ENCODE measurements around the gene NRP1.
A peak's percentile ranks its signal among the peaks of the same experiment; 100 is the strongest.
"Not testable (repeated sequence)": the region's sequence is repeated elsewhere in the genome, so short reads cannot be mapped to it uniquely, and the experiment has no call there.

Gene NRP1

DNA sequence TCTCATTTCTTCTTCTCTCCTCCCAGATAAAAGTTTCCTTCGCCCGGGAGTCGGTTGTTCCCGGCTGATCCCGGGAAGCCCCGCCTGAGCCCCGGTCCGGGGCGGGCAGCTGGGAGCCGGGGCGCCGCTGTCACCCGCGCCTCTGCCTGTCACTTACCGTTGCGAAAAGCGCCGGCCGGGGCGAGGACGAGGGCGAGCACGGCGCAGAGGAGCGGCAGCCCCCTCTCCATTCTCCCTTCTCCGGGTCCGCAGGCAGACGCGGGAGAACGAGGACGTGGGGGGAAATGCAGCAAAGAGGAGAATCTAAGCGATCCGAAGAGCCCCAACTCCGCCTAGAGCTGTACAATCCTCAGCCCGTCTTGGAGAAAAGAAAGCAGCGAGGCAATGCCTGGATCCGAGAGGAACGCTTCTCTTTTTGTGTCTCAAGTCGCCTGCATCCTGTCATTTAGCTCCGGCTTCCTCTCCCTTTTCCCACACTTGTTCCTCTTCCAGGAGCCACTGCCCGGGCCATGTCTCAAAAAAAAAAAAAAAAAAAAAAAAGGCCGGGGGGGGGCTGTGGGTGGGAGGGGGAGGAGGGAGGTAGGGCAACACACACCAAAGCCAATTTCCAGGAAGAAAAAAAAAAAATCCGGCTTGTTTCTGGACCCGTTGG lies at the start of gene NRP1:
TSS of gene NRP1 (minus strand) at position 515 of the 652 bp plus-strand sequence. CDS start at position 230, 285 bp downstream.
- H3K9me3 Mint-ChIP-seq = no peaks in the 10 kb centered on the region
- peaks cover 50% of the 10 kb centered on the region for H3K27me3 Mint-ChIP-seq
- H3K4me3 Mint-ChIP-seq = peak within 1 kb of the TSS; percentile 83
- H3K27ac Mint-ChIP-seq = no peak within 1 kb of the TSS
- peaks cover 32% of the 10 kb centered on the region for H3K4me1 Mint-ChIP-seq
- no peaks in the 10 kb centered on the region for H3K36me3 Mint-ChIP-seq

- H3K4me3 Mint-ChIP-seq, H3K9me3 Mint-ChIP-seq, H3K27ac Mint-ChIP-seq, H3K4me1 Mint-ChIP-seq, H3K36me3 Mint-ChIP-seq: not testable (repeated sequence)
- H3K27me3 Mint-ChIP-seq = peaks cover 13% of the 10 kb centered on the region
These were observed 49.7 kb upstream of the NRP1 start for GRCh38 chr10:33384201-33384600.

- Mint-ChIP-seq H3K4me1 (no peaks in the 10 kb centered on the region), H3K4me3 (no peak overlapping the region), H3K9me3 (no peaks in the 10 kb centered on the region), H3K27me3 (peaks cover 8% of the 10 kb centered on the region), H3K36me3 (no peaks in the 10 kb centered on the region), H3K27ac (no peak overlapping the region)
These were observed 48.6 kb upstream of the NRP1 start for GRCh38 chr10:33382921-33383713.

- Mint-ChIP-seq H3K9me3 (no peaks in the 10 kb centered on the region), H3K4me1 (peaks cover 6% of the 10 kb centered on the region), H3K27me3 (peaks cover 6% of the 10 kb centered on the region)
These were observed 47.7 kb upstream of the NRP1 start for GRCh38 chr10:33382216-33382600.

DNA sequence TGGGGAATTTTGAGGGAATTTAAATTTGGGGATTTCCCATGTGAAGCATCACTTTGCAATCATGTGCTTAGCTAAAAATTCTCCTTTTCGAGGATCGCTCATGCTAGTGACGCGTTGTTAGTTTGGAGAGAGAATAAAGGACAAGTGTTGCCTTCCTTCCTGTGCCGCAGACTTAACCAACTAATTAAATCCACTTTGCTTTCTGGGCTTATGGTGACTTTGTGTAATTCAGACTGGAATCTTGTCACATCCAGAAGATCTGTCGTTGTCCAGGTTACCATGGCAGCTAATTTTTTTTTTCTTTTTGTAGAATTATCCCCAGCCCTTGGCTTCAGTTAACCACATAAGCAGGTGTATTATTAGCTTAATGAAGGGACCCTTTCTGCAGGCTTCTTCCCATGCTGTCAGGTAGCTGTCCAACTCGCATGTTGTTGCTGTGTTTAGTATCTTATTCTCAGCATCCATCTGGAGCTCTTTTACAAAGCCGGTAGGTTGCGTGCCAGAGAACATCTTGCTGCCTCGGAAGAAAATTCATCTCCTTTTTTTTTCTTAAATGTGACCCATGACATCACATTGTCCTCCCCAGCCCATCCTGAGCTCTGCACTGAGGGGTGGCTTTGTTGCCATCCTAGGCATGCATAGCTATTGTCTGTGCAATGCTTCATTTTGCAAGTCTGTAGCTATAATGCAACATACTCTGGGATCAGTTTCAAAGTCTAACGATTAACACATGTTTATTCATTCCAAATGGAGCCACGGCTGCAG lies 47.2 kb upstream of the NRP1 start:
- Mint-ChIP-seq H3K4me3 (no peak overlapping the region), H3K27me3 (peaks cover 4% of the 10 kb centered on the region), H3K27ac (no peak overlapping the region), H3K4me1 (peaks cover 12% of the 10 kb centered on the region), H3K36me3 (no peaks in the 10 kb centered on the region), H3K9me3 (no peaks in the 10 kb centered on the region)

More at GRCh38 chr10:33382216-33382600, 47.7 kb upstream of the NRP1 start:
- no peak overlapping the region for H3K4me3 Mint-ChIP-seq
- no peaks in the 10 kb centered on the region for H3K36me3 Mint-ChIP-seq
- no peak overlapping the region for H3K27ac Mint-ChIP-seq

DNA sequence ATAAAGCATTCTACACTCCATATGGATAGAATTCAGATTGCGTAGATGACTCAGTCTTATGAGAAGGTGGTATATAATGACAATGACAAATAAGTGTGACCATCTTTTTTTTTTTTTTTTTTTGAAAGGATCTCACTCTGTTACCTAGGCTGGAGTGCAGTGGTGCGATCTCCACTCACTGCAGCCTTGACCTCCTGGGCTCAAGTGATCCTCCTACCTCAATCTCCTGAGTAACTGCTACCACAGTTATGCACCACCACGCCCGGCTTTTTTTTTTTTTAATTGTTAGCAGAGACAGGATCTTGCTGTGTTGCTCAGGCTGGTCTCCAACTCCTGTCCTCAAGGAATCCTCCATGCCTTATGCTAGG lies 43.2 kb upstream of the NRP1 start:
- Mint-ChIP-seq H3K4me1 (peaks cover 12% of the 10 kb centered on the region), H3K27ac (peak overlapping the region; percentile 5), H3K9me3 (no peaks in the 10 kb centered on the region), H3K36me3 (no peaks in the 10 kb centered on the region), H3K27me3 (no peaks in the 10 kb centered on the region), H3K4me3 (no peak overlapping the region)

- peaks cover 12% of the 10 kb centered on the region for H3K4me1 Mint-ChIP-seq
- H3K9me3 Mint-ChIP-seq = no peaks in the 10 kb centered on the region
- no peaks in the 10 kb centered on the region for H3K27me3 Mint-ChIP-seq
- no peak overlapping the region for H3K4me3 Mint-ChIP-seq
- H3K27ac Mint-ChIP-seq = peak overlapping the region; percentile 5
- H3K36me3 Mint-ChIP-seq = no peaks in the 10 kb centered on the region
These were observed 42.6 kb upstream of the NRP1 start for GRCh38 chr10:33376976-33377657.

GRCh38 chr10:33376476-33376875 lies 42.0 kb upstream of the NRP1 start:
- no peaks in the 10 kb centered on the region for H3K36me3 Mint-ChIP-seq
- no peak overlapping the region for H3K4me3 Mint-ChIP-seq
- H3K27me3 Mint-ChIP-seq = no peaks in the 10 kb centered on the region
- H3K27ac Mint-ChIP-seq = no peak overlapping the region
- H3K4me1 Mint-ChIP-seq = peaks cover 12% of the 10 kb centered on the region
- H3K9me3 Mint-ChIP-seq = no peaks in the 10 kb centered on the region

DNA sequence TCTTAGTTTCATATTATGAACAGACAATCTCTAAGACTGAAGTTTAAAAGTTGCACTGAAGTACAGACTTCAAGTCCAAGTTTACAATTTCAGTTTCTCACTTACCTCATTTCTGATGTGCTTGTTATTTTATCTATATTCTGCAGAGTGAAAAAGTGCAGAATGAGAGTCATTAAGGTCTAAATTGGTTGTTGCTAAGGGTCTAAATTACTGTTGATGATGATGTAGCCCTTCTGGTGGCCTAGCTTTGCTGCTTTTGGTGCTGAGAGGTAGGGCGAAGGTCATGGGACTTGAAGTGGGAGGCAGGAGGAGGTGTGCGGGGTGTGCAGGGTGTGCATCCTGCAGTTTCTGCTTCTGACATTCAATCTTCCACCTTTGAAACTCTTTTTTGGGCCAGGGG lies 38.8 kb upstream of the NRP1 start:
- H3K4me1 Mint-ChIP-seq = peaks cover 12% of the 10 kb centered on the region
- no peak overlapping the region for H3K4me3 Mint-ChIP-seq
- H3K36me3 Mint-ChIP-seq = no peaks in the 10 kb centered on the region

GRCh38 chr10:33371234-33371633 lies 36.8 kb upstream of the NRP1 start:
- peaks cover 9% of the 10 kb centered on the region for H3K9me3 Mint-ChIP-seq
- H3K4me3 Mint-ChIP-seq = no peak overlapping the region
- peaks cover 1% of the 10 kb centered on the region for H3K4me1 Mint-ChIP-seq
- no peak overlapping the region for H3K27ac Mint-ChIP-seq
- H3K36me3 Mint-ChIP-seq = no peaks in the 10 kb centered on the region
- H3K27me3 Mint-ChIP-seq = peaks cover 5% of the 10 kb centered on the region

More for the DNA sequence above, 38.8 kb upstream of the NRP1 start:
- peaks cover 6% of the 10 kb centered on the region for H3K9me3 Mint-ChIP-seq
- H3K27ac Mint-ChIP-seq = no peak overlapping the region
- peaks cover 1% of the 10 kb centered on the region for H3K27me3 Mint-ChIP-seq

GRCh38 chr10:33370434-33370930 lies 36.0 kb upstream of the NRP1 start:
- peaks cover 8% of the 10 kb centered on the region for H3K4me1 Mint-ChIP-seq
- no peak overlapping the region for H3K4me3 Mint-ChIP-seq
- peaks cover 5% of the 10 kb centered on the region for H3K27me3 Mint-ChIP-seq
- peaks cover 9% of the 10 kb centered on the region for H3K9me3 Mint-ChIP-seq
- no peak overlapping the region for H3K27ac Mint-ChIP-seq
- H3K36me3 Mint-ChIP-seq = no peaks in the 10 kb centered on the region

- H3K36me3 Mint-ChIP-seq = no peaks in the 10 kb centered on the region
- peak overlapping the region; percentile 4 for H3K27ac Mint-ChIP-seq
- H3K4me3 Mint-ChIP-seq = no peak overlapping the region
- peaks cover 10% of the 10 kb centered on the region for H3K27me3 Mint-ChIP-seq
- H3K4me1 Mint-ChIP-seq = peaks cover 14% of the 10 kb centered on the region
- peaks cover 9% of the 10 kb centered on the region for H3K9me3 Mint-ChIP-seq
These were observed 33.6 kb upstream of the NRP1 start for GRCh38 chr10:33368086-33368485.

- Mint-ChIP-seq H3K27me3 (peaks cover 12% of the 10 kb centered on the region), H3K9me3 (peaks cover 9% of the 10 kb centered on the region), H3K4me3 (no peak overlapping the region), H3K27ac (peak overlapping the region; percentile 82), H3K4me1 (peaks cover 14% of the 10 kb centered on the region), H3K36me3 (no peaks in the 10 kb centered on the region)
These were observed 31.5 kb upstream of the NRP1 start for GRCh38 chr10:33365871-33366411.

GRCh38 chr10:33365301-33365700 lies 30.8 kb upstream of the NRP1 start:
- Mint-ChIP-seq H3K27ac (peak overlapping the region; percentile 82), H3K4me3 (no peak overlapping the region), H3K9me3 (peaks cover 9% of the 10 kb centered on the region), H3K36me3 (no peaks in the 10 kb centered on the region), H3K4me1 (peaks cover 14% of the 10 kb centered on the region), H3K27me3 (peaks cover 12% of the 10 kb centered on the region)

DNA sequence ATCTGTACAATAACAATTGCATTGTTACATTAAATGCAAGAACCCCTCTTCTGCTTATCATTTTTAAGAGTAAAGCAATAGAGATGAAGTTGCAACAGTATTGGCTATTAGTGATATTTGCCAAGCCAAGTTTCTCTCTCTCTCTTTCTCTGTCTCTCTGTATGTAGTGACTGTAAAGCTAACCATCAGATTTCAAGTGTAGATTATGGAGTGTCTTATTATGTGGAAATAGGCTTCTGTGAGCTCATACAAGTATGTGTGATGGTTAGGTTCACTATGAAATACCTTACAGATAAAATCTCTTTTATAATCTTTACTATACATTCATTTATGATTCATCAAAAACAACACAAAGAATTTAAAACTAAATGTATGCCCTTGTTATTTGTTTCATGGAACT lies 28.6 kb upstream of the NRP1 start:
- H3K36me3 Mint-ChIP-seq = no peaks in the 10 kb centered on the region
- H3K4me1 Mint-ChIP-seq = peaks cover 14% of the 10 kb centered on the region
- peaks cover 2% of the 10 kb centered on the region for H3K9me3 Mint-ChIP-seq
- no peak overlapping the region for H3K4me3 Mint-ChIP-seq
- H3K27ac Mint-ChIP-seq = no peak overlapping the region
- peaks cover 10% of the 10 kb centered on the region for H3K27me3 Mint-ChIP-seq

Data from activated naive CD4-positive, alpha-beta T cell treated with anti-CD3 and anti-CD28 coated beads, Interleukin-2, amount 50 U/mL, for 24 hours (primary cell).